Naive thymus-derived CD4-positive, alpha-beta T cell (primary cell): ENCODE data around the gene KSR1. TPM values are rescaled to one million over a fixed set of nuclear protein-coding genes. Genes with fewer than 3 reads are reported as not detected.
"Not testable (repeated sequence)": the region's sequence is repeated elsewhere in the genome, so short reads cannot be mapped to it uniquely, and the experiment has no call there.

Experiments used
- ATAC-seq: fragments of 150-1000 bp; cut with Tn5 transposase; 2 replicates; pipeline ENCODE4 v1.10.0; 2021; ENCODE audit warnings: mild to moderate bottlenecking, moderate library complexity
- CTCF ChIA-PET: fragments of 350-600 bp; sonication (Branson Sonifier 250); formaldehyde crosslinking; loops from one replicate; lab custom pipeline; 2021; ENCODE audit warnings: antibody characterized with exemption; lab: Charles Lee
- POLR2A ChIA-PET: fragments of 350-600 bp; sonication (Branson Sonifier 250); formaldehyde crosslinking; loops from one replicate; lab custom pipeline; 2021; ENCODE audit warnings: antibody characterized with exemption, inconsistent platforms; lab: Charles Lee
- DNase-seq, 9 donors: peaks; one replicate each; pipeline versions ENCODE4 v3.0.0 to v3.0.0-alpha.2; 2020 to 2022; ENCODE audit warnings: mixed read lengths in 1 of 9
- H3K27ac ChIP-seq: one replicate; pipeline ENCODE4 v1.7.0; 2013; ENCODE audit warnings: mild to moderate bottlenecking, low read depth, low read length, moderate library complexity
- H3K27me3 ChIP-seq, 2 donors: one replicate each; pipeline ENCODE4 v1.7.0; 2013; ENCODE audit warnings: low read length in 2 of 2, mild to moderate bottlenecking in 2 of 2, moderate library complexity in 2 of 2; ENCODE audit not compliant: control insufficient read depth in 2 of 2, insufficient read depth in 2 of 2
- H3K36me3 ChIP-seq, 3 experiments: 1 replicate in 2 of 3; 2 replicates in 1 of 3; pipeline ENCODE4 v1.7.0; 2013; ENCODE audit warnings: low read length in 3 of 3, mild to moderate bottlenecking in 3 of 3, moderate library complexity in 1 of 3; ENCODE audit not compliant: insufficient read depth in 3 of 3, control insufficient read depth in 2 of 3
- H3K4me1 ChIP-seq, 2 donors: one replicate each; pipeline ENCODE4 v1.7.0; 2013; ENCODE audit warnings: low read length in 2 of 2, mild to moderate bottlenecking in 2 of 2, moderate library complexity in 1 of 2; ENCODE audit not compliant: control insufficient read depth in 2 of 2, insufficient read depth in 2 of 2
- H3K4me3 ChIP-seq: 2 replicates; pipeline ENCODE4 v1.7.0; 2013; ENCODE audit warnings: mild to moderate bottlenecking, low read length
- H3K9me3 ChIP-seq, 3 experiments: 1 replicate in 2 of 3; 2 replicates in 1 of 3; pipeline ENCODE4 v1.7.0; 2013; ENCODE audit warnings: low read length in 3 of 3; ENCODE audit not compliant: control insufficient read depth in 2 of 3
- H3K27ac Mint-ChIP-seq, 9 donors: one replicate each; pipeline ENCODE4 v1.8.0; 2020 to 2022; ENCODE audit warnings: mixed read lengths in 9 of 9, mild to moderate bottlenecking in 8 of 9, moderate library complexity in 5 of 9, inconsistent platforms in 2 of 9
- H3K27me3 Mint-ChIP-seq, 5 donors: one replicate each; pipeline ENCODE4 v1.8.0; 2021 to 2022; ENCODE audit warnings: mixed read lengths in 5 of 5, mild to moderate bottlenecking in 1 of 5
- H3K36me3 Mint-ChIP-seq, 5 donors: one replicate each; pipeline ENCODE4 v1.8.0; 2020 to 2022; ENCODE audit warnings: mixed read lengths in 5 of 5, mild to moderate bottlenecking in 3 of 5, inconsistent platforms in 1 of 5
- H3K4me1 Mint-ChIP-seq, 7 donors: one replicate each; pipeline ENCODE4 v1.8.0; 2020 to 2022; ENCODE audit warnings: mixed read lengths in 7 of 7, mild to moderate bottlenecking in 3 of 7, inconsistent platforms in 1 of 7
- H3K4me3 Mint-ChIP-seq, 10 donors: one replicate each; pipeline ENCODE4 v1.8.0; 2020 to 2022; ENCODE audit warnings: mild to moderate bottlenecking in 10 of 10, mixed read lengths in 10 of 10, moderate library complexity in 6 of 10, inconsistent platforms in 2 of 10
- H3K9me3 Mint-ChIP-seq, 11 donors: one replicate each; pipeline ENCODE4 v1.8.0; 2020 to 2022; ENCODE audit warnings: mixed read lengths in 11 of 11, mild to moderate bottlenecking in 4 of 11, inconsistent platforms in 1 of 11, moderate library complexity in 1 of 11
- intact Hi-C, 2 donors: fragments of 100-400 bp; cut with micrococcal nuclease; formaldehyde crosslinking; loops; one replicate each; pipeline ENCODE4 v1.15.1; 2023
- polyA plus RNA-seq, 2 donors: library from polyadenylated mRNA; unstranded; fragments of 300-500 nt; fragmentation: Illumina TruSeq; gene quantifications; one replicate each; pipeline ENCODE4 v1.2.3, GENCODE V29; 2021
- total RNA-seq, 6 experiments: library from RNA in 5 of 6; stranded (reverse) in 5 of 6; gene quantifications; 1 replicate in 5 of 6; 2 replicates in 1 of 6; pipeline ENCODE4 v1.2.3 and lab custom pipeline; 2021 to 2026

KSR1 gene
- total and polyA plus RNA-seq, 7 experiments from 2014 or later: 0.52 to 96.4 (median 23.3) TPM

DNA sequence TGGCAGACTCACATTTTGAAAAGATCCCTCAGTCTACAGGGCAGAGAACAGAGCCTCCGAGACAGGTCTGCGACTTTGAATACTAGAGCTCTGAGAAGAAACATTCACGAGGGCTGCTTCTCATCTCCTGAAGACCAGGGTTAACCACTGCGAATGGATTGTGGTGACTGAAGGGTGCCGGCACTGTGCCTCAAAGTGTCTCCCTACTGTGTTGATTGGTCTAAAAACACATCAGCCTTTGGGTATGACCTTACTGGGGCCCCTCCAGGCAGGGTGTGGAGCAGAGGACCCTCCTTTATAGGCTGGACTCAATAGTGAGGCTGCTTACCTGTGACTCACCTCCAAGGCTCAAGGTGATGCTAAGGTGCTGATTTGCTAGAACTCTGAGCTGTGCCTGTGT is 172.1 kb downstream of the KSR1 start:
- Mint-ChIP-seq H3K27me3 (no peaks in the 10 kb centered on the region), H3K9me3 (no peaks in the 10 kb centered on the region), H3K4me1 (peaks cover 22 to 39% (median 36%) of the 10 kb centered on the region in 7 donors), H3K36me3 (peaks cover 3 to 25% (median 3%) of the 10 kb centered on the region in 5 donors), H3K27ac (peak overlapping the region in 7 of 9 donors; percentile 19 to 56 (median 31)), H3K4me3 (no peak overlapping the region)
- no peak overlapping the region for H3K4me3 ChIP-seq
- H3K27me3 ChIP-seq: no peaks in the 10 kb centered on the region
- ATAC-seq: no peak
- DNase-seq: no peak
- intact Hi-C loops: no loop called here
- H3K4me1 ChIP-seq: peaks cover 13 to 18% of the 10 kb centered on the region in 2 donors
- H3K27ac ChIP-seq: no peak overlapping the region
- POLR2A ChIA-PET: interaction anchor here (0.9 kb wide), 1 partner anchor 333 kb away, joined by 4 read pairs; no protein-coding TSS in a partner anchor
- no peaks in the 10 kb centered on the region for H3K9me3 ChIP-seq
- H3K36me3 ChIP-seq: peaks cover 0 to under 1% (median 0%) of the 10 kb centered on the region in 3 experiments
- CTCF ChIA-PET: interaction anchor here (0.9 kb wide), 1 partner anchor 29 kb away, joined by 3 read pairs; no protein-coding TSS in a partner anchor

DNA sequence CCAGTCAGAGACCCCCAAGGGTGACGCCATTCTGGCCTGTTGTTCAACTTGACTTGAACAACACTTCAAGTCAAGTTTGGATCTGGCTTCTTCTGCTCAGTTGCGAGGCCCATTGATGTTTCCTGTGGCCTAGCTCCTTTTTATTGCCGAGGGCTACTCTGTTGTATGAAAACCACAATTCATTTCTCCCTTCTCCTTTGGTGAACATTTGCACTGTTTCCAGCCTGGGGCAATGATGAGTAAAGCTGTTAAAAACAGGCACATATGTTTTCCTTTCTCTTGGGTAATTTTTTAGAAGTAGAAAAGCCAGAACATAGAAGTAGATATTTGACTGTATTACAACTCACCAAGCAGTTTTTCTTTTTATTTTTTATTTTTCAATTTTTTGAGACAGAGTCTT is 173.0 kb downstream of the KSR1 start:
- ChIA-PET POLR2A (interaction anchor here (0.9 kb wide), 1 partner anchor 334 kb away, joined by 4 read pairs; no protein-coding TSS in a partner anchor), CTCF (interaction anchor here (1.0 kb wide), 1 partner anchor 22 kb away, joined by 3 read pairs; no protein-coding TSS in a partner anchor)
- H3K36me3 ChIP-seq, H3K27ac ChIP-seq, H3K4me3 Mint-ChIP-seq, ATAC-seq, intact Hi-C loops, H3K9me3 Mint-ChIP-seq, H3K4me3 ChIP-seq, H3K27me3 ChIP-seq, H3K27me3 Mint-ChIP-seq, DNase-seq, H3K9me3 ChIP-seq: not testable (repeated sequence)
- Mint-ChIP-seq H3K36me3 (peaks cover 0 to 22% (median 0%) of the 10 kb centered on the region in 5 donors), H3K27ac (peak overlapping the region in 7 of 9 donors; percentile 1 to 98 (median 19)), H3K4me1 (peaks cover 22 to 44% (median 39%) of the 10 kb centered on the region in 7 donors)
- peaks cover 13 to 18% of the 10 kb centered on the region in 2 donors for H3K4me1 ChIP-seq

DNA sequence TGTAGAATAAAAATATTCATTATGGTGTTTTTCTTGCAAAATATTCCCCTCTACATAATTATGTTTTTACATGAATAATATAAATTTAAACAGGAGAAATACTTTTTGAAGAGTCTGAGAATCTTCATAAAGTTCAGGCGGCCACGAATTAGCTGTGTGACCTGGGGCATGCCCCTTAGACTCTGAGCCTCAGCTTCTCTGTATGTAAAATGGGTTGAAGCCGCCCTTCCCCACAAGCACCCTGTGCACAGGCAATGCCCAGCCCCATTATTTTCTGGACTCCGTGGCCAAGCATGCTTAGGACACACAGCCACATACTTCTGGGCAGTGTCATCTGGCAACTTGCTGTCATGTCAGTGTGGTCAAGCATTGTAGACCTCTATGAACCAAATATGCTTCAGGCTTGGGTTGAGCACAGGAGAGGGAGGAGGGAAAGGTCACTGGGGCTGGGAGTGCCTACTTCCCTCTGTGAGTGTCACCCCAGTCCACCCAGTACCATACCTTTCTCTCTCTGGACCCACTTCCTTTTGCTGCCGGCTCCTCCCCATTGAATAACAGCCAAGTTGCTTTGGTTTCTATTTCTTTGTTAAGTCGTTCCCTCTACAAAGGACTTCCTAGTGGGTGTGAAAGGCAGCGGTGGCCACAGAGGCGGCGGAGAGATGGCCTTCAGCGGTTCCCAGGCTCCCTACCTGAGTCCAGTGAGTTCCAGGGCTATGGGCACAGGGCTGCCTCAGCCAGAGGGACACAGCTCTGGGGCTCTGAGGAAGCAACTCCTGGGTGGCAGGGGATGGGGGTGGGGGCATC is 174.6 kb downstream of the KSR1 start, which contains the start of gene LGALS9:
TSS of gene LGALS9 (plus strand) at position 582 of the 804 bp plus-strand sequence. CDS start at position 660, 78 bp downstream.
- H3K27ac Mint-ChIP-seq: peak within 1 kb of the TSS; percentile 84 to 98 (median 92)
- CTCF ChIA-PET: interaction anchor here (1.5 to 1.6 kb wide), 2 partner anchors 19 to 394 kb away, joined by 4 read pairs; no protein-coding TSS in a partner anchor
- peak within 1 kb of the TSS; percentile 91 for H3K4me3 ChIP-seq
- H3K36me3 ChIP-seq: no peaks in the 10 kb centered on the region
- ATAC-seq: peak; percentile 74
- intact Hi-C loops: loop anchor here (2.0 to 10.0 kb wide), 3 partner anchors 14 to 176 kb away; partner anchors contain the start of gene KSR1 (in 1 of the 2)
- peak within 1 kb of the TSS; percentile 69 for H3K27ac ChIP-seq
- DNase-seq: peak in 8 of 9 donors; percentile 23 to 55 (median 46)
- H3K9me3 ChIP-seq: no peaks in the 10 kb centered on the region
- H3K4me1 ChIP-seq: peaks cover 13 to 18% of the 10 kb centered on the region in 2 donors
- H3K4me3 Mint-ChIP-seq: peak within 1 kb of the TSS; percentile 88 to 96 (median 93)
- H3K27me3 Mint-ChIP-seq: no peaks in the 10 kb centered on the region
- POLR2A ChIA-PET: interaction anchor here (0.7 kb wide), 1 partner anchor 283 kb away, joined by 3 read pairs; no protein-coding TSS in a partner anchor
- peaks cover 0 to 26% (median 3%) of the 10 kb centered on the region in 5 donors for H3K36me3 Mint-ChIP-seq
- H3K27me3 ChIP-seq: no peaks in the 10 kb centered on the region
- H3K9me3 Mint-ChIP-seq: no peaks in the 10 kb centered on the region
- peaks cover 36 to 56% (median 53%) of the 10 kb centered on the region in 7 donors for H3K4me1 Mint-ChIP-seq

DNA sequence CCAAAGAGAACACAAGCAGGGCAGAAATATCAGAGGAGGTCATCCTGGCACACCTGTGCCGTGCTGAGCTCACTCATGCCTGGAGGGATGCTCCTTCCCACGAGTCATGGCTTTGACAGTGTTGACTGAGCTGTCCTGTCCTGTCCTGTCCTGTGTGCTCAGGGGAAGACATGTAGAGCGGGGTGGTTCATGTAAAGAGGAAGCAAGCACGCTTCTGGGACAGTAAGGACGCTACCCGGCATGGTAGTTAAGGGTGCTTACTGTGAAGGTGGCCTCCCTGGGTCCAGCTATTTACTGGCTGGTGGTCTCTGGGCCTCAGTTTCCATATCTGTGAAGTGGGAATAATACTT is 175.1 kb downstream of the KSR1 start:
- Histone ChIP-seq H3K4me3 (peak overlapping the region; percentile 91), H3K27me3 (no peaks in the 10 kb centered on the region), H3K36me3 (no peaks in the 10 kb centered on the region), H3K4me1 (peaks cover 13 to 18% of the 10 kb centered on the region in 2 donors), H3K27ac (peak overlapping the region; percentile 69), H3K9me3 (no peaks in the 10 kb centered on the region)
- DNase-seq (peak in 3 of 9 donors; percentile 8 to 32 (median 16)), ATAC-seq (peak; percentile 75)
- Mint-ChIP-seq H3K4me1 (peaks cover 36 to 58% (median 53%) of the 10 kb centered on the region in 7 donors), H3K9me3 (no peaks in the 10 kb centered on the region), H3K27me3 (no peaks in the 10 kb centered on the region), H3K4me3 (peak overlapping the region; percentile 88 to 96 (median 93)), H3K27ac (peak overlapping the region; percentile 84 to 98 (median 92)), H3K36me3 (peaks cover 0 to 25% (median 7%) of the 10 kb centered on the region in 5 donors)
- intact Hi-C loops: loop anchor here (2.0 to 10.0 kb wide), 3 partner anchors 15 to 177 kb away; partner anchors contain the start of gene KSR1 (in 1 of the 2)
- POLR2A ChIA-PET: interaction anchor here (0.7 kb wide), 1 partner anchor 284 kb away, joined by 3 read pairs; no protein-coding TSS in a partner anchor
- CTCF ChIA-PET: interaction anchor here (1.5 to 1.6 kb wide), 2 partner anchors 19 to 394 kb away, joined by 4 read pairs; no protein-coding TSS in a partner anchor

DNA sequence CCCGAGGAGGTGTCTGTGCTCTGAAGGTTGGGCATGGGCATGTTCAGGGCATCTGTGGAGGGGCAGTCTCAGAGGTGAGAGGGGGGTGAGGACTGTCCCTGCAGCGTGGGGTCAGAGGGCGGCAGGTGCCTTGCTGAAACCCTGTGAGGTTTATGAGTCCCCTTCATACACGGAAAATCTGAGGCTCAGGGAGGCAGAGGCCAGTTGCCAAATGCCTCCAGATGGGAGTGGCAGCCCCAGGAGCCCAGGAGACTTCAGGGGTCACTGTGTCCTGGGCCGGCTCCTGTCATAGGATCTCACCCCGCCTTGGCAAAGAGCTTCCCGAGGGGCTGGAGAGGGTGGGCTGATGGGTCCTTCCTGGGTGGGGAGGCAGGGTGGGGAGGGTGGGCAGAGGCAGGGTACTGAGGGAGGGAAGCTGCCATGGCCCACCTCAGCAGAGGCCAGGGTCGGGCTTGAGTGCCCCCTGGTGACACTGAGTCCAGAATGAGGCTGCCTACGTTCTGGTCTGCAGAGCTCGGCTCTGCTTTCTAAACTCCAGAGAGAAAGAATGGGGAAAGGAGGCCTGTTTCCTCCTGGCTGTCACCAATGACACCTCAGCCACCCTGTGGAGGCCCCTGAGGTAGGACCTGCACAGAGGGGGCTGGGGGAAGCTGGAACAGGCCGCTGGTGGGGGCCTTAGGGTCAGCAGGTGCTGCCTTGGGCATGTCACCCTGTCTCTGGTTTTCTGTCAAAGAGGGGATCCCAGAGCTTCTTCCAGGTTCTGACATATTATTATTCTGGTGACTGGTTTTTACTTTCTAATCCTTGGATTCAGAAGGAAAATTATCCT is 175.9 kb downstream of the KSR1 start:
- peak overlapping the region; percentile 84 to 98 (median 92) for H3K27ac Mint-ChIP-seq
- H3K27ac ChIP-seq: peak overlapping the region; percentile 69

More for the DNA sequence above, 175.9 kb downstream of the KSR1 start:
- Histone ChIP-seq H3K4me3 (peak overlapping the region; percentile 91), H3K4me1 (peaks cover 13 to 18% of the 10 kb centered on the region in 2 donors), H3K9me3 (no peaks in the 10 kb centered on the region), H3K27me3 (no peaks in the 10 kb centered on the region), H3K36me3 (no peaks in the 10 kb centered on the region)
- CTCF ChIA-PET: interaction anchor here (1.7 kb wide), 1 partner anchor 30 kb away, joined by 3 read pairs; no protein-coding TSS in a partner anchor
- Mint-ChIP-seq H3K9me3 (no peaks in the 10 kb centered on the region), H3K4me3 (peak overlapping the region; percentile 88 to 96 (median 93)), H3K27me3 (no peaks in the 10 kb centered on the region), H3K36me3 (peaks cover 0 to 24% (median 7%) of the 10 kb centered on the region in 5 donors), H3K4me1 (peaks cover 36 to 58% (median 53%) of the 10 kb centered on the region in 7 donors)
- DNase-seq: no peak
- intact Hi-C loops: loop anchor here (2.0 to 10.0 kb wide), 3 partner anchors 15 to 177 kb away; partner anchors contain the start of gene KSR1 (in 1 of the 2)
- POLR2A ChIA-PET: interaction anchor here (0.7 kb wide), 1 partner anchor 285 kb away, joined by 3 read pairs; no protein-coding TSS in a partner anchor
- ATAC-seq: no peak
